ENCODE data around the gene PTPRM. TPM values are rescaled to one million over a fixed set of nuclear protein-coding genes. Genes with fewer than 3 reads are reported as not detected.

The PTPRM gene
- total and polyA plus RNA-seq, 2 experiments from 2014 or later, result 1.6 to 5.3 TPM

DNA sequence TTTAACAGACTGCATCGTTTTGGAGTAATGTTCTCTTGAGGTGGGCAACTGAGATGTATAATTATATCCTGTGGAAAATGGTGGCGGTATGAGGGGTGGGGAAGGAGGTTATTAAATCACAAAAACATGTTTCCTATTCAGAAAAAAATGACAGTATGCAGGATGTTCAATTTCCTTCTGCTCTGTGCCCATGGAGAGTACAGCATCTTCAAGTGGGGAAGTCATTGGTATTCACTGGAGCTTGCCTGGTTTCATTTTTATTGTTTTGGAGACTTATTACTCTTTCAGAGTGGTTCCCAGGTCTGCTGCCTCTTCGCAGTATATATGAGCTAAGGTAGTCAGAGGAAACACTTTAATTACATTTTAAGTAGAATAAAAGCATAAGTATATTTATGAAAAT lies 723.3 kb downstream of the PTPRM start:
- no peaks in the 10 kb centered on the region for H3F3A ChIP-seq (replicated peaks; ENCODE audit: low read depth)
- peaks cover 2% of the 10 kb centered on the region; the same call in 2 of the 3 replicates for H3K4me1 Mint-ChIP-seq
- ATAC-seq, result no peak
- no peaks in the 10 kb centered on the region for H3K36me3 Mint-ChIP-seq (ENCODE audit: low read depth)
- no peak overlapping the region for H3K4me3 ChIP-seq
- no peak for DNase-seq (ENCODE audit: low spot score)
- no peak overlapping the region for H3K27ac ChIP-seq (ENCODE audit: low read depth)
- H3K4me3 Mint-ChIP-seq, result no peak overlapping the region
- no peaks in the 10 kb centered on the region for H3K9me2 ChIP-seq (ENCODE audit: insufficient read depth)
- H2AFZ ChIP-seq, result no peak overlapping the region
- no peaks in the 10 kb centered on the region for H3K27me3 ChIP-seq (ENCODE audit: insufficient read depth)
- no peak for TF ChIP-seq ZNF114 (CRISPR knock-in tag; IDR thresholded peaks at IDR 0.05)
- no peak for TF ChIP-seq ZNF331 (CRISPR knock-in tag; IDR thresholded peaks at IDR 0.05; ENCODE audit: low read depth)
- TF ChIP-seq, protein P1, sequence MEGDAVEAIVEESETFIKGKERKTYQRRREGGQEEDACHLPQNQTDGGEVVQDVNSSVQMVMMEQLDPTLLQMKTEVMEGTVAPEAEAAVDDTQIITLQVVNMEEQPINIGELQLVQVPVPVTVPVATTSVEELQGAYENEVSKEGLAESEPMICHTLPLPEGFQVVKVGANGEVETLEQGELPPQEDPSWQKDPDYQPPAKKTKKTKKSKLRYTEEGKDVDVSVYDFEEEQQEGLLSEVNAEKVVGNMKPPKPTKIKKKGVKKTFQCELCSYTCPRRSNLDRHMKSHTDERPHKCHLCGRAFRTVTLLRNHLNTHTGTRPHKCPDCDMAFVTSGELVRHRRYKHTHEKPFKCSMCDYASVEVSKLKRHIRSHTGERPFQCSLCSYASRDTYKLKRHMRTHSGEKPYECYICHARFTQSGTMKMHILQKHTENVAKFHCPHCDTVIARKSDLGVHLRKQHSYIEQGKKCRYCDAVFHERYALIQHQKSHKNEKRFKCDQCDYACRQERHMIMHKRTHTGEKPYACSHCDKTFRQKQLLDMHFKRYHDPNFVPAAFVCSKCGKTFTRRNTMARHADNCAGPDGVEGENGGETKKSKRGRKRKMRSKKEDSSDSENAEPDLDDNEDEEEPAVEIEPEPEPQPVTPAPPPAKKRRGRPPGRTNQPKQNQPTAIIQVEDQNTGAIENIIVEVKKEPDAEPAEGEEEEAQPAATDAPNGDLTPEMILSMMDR (conservative IDR thresholded peaks at IDR 0.05; ENCODE audit: low read depth in 2 of 2), result no peak
- no peak for TF ChIP-seq POLR2AphosphoS5 (IDR thresholded peaks at IDR 0.05; ENCODE audit: low read depth)
- no peak for TF ChIP-seq EZH2 (IDR thresholded peaks at IDR 0.05; ENCODE audit: low read depth, unreplicated experiment)
- TF ChIP-seq, protein P2, sequence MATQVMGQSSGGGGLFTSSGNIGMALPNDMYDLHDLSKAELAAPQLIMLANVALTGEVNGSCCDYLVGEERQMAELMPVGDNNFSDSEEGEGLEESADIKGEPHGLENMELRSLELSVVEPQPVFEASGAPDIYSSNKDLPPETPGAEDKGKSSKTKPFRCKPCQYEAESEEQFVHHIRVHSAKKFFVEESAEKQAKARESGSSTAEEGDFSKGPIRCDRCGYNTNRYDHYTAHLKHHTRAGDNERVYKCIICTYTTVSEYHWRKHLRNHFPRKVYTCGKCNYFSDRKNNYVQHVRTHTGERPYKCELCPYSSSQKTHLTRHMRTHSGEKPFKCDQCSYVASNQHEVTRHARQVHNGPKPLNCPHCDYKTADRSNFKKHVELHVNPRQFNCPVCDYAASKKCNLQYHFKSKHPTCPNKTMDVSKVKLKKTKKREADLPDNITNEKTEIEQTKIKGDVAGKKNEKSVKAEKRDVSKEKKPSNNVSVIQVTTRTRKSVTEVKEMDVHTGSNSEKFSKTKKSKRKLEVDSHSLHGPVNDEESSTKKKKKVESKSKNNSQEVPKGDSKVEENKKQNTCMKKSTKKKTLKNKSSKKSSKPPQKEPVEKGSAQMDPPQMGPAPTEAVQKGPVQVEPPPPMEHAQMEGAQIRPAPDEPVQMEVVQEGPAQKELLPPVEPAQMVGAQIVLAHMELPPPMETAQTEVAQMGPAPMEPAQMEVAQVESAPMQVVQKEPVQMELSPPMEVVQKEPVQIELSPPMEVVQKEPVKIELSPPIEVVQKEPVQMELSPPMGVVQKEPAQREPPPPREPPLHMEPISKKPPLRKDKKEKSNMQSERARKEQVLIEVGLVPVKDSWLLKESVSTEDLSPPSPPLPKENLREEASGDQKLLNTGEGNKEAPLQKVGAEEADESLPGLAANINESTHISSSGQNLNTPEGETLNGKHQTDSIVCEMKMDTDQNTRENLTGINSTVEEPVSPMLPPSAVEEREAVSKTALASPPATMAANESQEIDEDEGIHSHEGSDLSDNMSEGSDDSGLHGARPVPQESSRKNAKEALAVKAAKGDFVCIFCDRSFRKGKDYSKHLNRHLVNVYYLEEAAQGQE (IDR thresholded peaks at IDR 0.05; ENCODE audit: unreplicated experiment), result no peak
- TF ChIP-seq EZH2phosphoT487 (IDR thresholded peaks at IDR 0.05; ENCODE audit: unreplicated experiment), result no peak
- TF ChIP-seq, protein P3, sequence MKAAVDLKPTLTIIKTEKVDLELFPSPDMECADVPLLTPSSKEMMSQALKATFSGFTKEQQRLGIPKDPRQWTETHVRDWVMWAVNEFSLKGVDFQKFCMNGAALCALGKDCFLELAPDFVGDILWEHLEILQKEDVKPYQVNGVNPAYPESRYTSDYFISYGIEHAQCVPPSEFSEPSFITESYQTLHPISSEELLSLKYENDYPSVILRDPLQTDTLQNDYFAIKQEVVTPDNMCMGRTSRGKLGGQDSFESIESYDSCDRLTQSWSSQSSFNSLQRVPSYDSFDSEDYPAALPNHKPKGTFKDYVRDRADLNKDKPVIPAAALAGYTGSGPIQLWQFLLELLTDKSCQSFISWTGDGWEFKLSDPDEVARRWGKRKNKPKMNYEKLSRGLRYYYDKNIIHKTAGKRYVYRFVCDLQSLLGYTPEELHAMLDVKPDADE (IDR thresholded peaks at IDR 0.05), result no peak
- no peak for TF ChIP-seq STAT1 (IDR thresholded peaks at IDR 0.05; ENCODE audit: unreplicated experiment)
- no peak for TF ChIP-seq CREB1 (CRISPR knock-in tag; IDR thresholded peaks at IDR 0.05; ENCODE audit: low read depth)
- TF ChIP-seq JUNB (IDR thresholded peaks at IDR 0.05; ENCODE audit: unreplicated experiment), result no peak
- TF ChIP-seq, protein P4, sequence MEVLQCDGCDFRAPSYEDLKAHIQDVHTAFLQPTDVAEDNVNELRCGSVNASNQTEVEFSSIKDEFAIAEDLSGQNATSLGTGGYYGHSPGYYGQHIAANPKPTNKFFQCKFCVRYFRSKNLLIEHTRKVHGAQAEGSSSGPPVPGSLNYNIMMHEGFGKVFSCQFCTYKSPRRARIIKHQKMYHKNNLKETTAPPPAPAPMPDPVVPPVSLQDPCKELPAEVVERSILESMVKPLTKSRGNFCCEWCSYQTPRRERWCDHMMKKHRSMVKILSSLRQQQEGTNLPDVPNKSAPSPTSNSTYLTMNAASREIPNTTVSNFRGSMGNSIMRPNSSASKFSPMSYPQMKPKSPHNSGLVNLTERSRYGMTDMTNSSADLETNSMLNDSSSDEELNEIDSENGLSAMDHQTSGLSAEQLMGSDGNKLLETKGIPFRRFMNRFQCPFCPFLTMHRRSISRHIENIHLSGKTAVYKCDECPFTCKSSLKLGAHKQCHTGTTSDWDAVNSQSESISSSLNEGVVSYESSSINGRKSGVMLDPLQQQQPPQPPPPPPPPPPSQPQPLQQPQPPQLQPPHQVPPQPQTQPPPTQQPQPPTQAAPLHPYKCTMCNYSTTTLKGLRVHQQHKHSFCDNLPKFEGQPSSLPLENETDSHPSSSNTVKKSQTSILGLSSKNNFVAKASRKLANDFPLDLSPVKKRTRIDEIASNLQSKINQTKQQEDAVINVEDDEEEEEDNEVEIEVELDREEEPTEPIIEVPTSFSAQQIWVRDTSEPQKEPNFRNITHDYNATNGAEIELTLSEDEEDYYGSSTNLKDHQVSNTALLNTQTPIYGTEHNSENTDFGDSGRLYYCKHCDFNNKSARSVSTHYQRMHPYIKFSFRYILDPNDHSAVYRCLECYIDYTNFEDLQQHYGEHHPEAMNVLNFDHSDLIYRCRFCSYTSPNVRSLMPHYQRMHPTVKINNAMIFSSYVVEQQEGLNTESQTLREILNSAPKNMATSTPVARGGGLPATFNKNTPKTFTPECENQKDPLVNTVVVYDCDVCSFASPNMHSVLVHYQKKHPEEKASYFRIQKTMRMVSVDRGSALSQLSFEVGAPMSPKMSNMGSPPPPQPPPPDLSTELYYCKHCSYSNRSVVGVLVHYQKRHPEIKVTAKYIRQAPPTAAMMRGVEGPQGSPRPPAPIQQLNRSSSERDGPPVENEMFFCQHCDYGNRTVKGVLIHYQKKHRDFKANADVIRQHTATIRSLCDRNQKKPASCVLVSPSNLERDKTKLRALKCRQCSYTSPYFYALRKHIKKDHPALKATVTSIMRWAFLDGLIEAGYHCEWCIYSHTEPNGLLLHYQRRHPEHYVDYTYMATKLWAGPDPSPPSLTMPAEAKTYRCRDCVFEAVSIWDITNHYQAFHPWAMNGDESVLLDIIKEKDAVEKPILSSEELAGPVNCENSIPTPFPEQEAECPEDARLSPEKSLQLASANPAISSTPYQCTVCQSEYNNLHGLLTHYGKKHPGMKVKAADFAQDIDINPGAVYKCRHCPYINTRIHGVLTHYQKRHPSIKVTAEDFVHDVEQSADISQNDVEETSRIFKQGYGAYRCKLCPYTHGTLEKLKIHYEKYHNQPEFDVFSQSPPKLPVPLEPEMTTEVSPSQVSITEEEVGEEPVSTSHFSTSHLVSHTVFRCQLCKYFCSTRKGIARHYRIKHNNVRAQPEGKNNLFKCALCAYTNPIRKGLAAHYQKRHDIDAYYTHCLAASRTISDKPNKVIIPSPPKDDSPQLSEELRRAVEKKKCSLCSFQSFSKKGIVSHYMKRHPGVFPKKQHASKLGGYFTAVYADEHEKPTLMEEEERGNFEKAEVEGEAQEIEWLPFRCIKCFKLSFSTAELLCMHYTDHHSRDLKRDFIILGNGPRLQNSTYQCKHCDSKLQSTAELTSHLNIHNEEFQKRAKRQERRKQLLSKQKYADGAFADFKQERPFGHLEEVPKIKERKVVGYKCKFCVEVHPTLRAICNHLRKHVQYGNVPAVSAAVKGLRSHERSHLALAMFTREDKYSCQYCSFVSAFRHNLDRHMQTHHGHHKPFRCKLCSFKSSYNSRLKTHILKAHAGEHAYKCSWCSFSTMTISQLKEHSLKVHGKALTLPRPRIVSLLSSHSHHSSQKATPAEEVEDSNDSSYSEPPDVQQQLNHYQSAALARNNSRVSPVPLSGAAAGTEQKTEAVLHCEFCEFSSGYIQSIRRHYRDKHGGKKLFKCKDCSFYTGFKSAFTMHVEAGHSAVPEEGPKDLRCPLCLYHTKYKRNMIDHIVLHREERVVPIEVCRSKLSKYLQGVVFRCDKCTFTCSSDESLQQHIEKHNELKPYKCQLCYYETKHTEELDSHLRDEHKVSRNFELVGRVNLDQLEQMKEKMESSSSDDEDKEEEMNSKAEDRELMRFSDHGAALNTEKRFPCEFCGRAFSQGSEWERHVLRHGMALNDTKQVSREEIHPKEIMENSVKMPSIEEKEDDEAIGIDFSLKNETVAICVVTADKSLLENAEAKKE (CRISPR knock-in tag; IDR thresholded peaks at IDR 0.05), result no peak
- TF ChIP-seq NANOG (IDR thresholded peaks at IDR 0.05; ENCODE audit: borderline replicate concordance), result no peak
- no peaks in the 10 kb centered on the region for H3K4me1 ChIP-seq (ENCODE audit: insufficient read depth)
- H3K4me2 ChIP-seq, result no peak overlapping the region
- no peaks in the 10 kb centered on the region for H4K20me1 ChIP-seq (replicated peaks; ENCODE audit: insufficient read depth)
- no peaks in the 10 kb centered on the region for H3K9me3 Mint-ChIP-seq
- H3K27me3 Mint-ChIP-seq (ENCODE audit: insufficient read depth, low read depth, poor library complexity), result peaks cover 2% of the 10 kb centered on the region
- H3K36me3 ChIP-seq (ENCODE audit: insufficient read depth), result no peaks in the 10 kb centered on the region
- H3K27ac Mint-ChIP-seq, result no peak overlapping the region
- no peaks in the 10 kb centered on the region for H3K79me2 ChIP-seq (replicated peaks; ENCODE audit: insufficient read depth)
